GM18870 (cell line): Measurements from ENCODE around the gene DTNB.
"Not testable (repeated sequence)": the region's sequence is repeated elsewhere in the genome, so short reads cannot be mapped to it uniquely, and the experiment has no call there.

Experiments used
- ATAC-seq: cut with Tn5 transposase; IDR thresholded peaks from one replicate; pipeline ENCODE4 v1.9.1; 2021; ENCODE audit warnings: moderate library complexity; ENCODE audit not compliant: unreplicated experiment

DTNB gene

GRCh38 chr2:25684577-25685473 lies 11.4 kb upstream of the DTNB start:
- ATAC-seq, result no peak

- no peak for ATAC-seq
These were observed 8.7 kb upstream of the DTNB start for GRCh38 chr2:25682082-25682481.

DNA sequence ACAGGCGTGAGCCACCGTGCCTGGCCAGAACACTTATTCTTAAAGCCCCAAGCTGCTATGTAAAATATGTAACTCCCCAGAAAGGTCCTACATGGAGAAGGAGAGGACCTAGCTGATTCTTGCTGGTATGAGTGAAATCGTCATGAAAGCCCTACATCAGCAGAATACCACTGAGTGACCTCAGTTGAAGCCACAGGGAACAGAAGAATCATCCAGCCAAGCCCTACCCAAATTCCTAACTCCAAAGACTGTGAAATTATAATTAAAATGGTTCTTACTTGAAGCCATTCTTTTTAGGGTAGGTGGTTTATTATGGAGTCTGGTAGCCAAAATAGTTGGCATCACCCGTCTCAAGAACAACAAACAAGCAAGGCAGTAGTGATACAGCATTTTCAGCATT lies 4.5 kb upstream of the DTNB start:
- ATAC-seq, result no peak

DNA sequence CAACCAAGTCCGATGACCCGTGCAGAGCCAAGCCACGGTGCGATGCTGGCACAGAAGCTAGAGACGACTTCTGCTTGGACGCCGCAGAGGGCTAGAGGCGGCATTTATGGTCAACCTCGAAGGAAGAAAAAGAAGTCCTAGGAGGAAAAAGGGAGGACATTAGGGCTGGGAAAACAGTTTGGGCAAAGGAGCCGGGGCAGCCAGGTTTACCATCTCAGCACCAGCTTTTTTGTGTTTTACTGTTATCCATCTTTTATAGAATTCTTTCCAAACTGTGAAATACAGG lies 643 bp upstream of the DTNB start:
- ATAC-seq, result no peak

DNA sequence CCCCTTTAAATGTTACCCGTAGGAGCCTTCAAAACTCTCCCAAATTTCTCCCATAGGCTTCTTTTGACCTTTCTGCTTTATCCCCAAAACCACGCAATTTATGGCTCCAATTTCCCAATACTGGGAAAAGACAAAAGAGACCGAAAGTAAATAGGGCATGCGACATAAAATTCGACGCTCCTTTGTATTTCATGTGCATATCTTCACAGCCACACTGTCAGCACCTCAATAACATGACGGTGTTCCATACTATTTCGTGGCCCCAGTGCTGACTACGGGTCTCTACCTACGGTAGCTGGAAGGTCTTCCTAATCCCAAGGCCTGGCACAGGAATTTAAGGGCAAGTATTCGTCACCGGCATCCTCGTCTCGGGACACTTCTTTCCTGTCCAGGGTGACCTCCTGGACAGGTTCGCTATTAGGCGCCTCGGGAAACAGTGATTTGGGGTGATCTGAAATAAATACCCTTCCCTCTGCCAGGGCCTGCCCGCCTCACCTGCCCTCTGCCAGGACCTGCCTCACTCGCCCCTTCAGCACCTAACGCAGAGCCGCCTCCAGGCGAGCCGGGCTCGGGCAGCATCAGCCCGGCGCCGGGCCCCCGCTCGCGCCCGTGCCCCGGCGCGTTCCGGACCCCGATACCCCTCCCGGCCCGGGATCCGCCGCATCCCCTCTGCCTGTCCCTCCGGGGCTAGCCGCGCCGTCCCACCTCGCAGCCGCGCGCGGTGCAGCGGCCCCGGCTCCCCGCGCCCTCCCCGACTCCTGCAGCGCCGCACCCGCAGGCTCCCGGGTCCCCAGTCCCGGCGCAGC lies 680 bp downstream of the DTNB start:
- ATAC-seq, result no peak

DNA sequence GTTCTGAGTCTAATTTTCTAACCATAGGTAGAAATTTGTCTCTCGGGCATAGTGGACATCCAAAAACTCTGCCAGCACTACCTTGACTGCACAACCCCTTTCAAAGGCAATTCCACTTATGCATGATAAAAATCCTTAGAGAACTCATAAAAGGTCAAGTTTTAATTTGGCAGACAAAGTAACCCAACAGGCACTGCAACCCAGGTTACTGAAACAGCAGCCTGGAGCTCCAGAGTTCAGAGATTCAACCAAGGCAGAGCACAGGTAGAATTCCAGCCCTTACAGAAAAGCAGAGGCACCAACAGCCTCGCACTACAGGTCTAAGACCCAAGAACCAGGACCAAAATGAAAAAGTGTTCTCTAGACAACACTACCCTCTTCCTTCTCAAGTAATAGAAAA lies 1.8 kb downstream of the DTNB start:
- ATAC-seq, result no peak

DNA sequence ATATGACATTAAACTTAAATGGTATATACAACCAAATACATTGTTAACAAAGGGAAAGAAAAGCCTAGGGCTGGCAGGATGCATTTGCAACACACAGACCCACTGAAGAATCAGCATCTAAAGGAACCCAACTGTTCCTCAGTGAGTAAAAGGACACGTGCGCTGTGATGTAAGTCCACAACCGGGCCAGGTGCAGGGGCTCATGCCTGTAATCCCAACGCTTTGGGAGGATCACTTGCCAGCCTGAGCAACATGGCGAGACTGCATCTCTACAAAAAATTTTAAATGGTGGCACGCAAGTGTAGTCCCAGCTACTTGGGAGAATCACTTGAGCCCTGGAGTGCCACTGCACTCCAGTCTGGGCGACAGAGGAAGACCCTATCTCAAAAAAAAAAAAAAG lies 3.9 kb downstream of the DTNB start:
- ATAC-seq, result no peak

DNA sequence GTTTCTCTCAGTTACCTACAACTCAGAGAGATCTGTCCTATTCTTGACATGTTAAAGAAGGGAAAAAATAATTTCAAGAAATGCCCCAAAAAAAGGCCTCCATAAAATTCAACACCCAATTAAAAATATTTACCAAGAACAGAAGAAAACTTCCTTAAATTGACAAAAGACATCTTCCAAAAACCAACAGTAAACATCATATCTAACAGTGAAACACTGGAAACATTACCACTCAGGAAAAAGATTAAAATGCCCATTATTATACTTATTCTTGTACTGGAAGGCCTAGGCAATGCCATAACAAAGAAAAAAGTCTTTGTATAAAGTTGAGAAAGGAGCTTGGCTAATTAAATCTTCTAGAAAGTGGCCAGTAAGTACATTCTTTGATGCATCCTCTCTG lies 7.2 kb downstream of the DTNB start:
- ATAC-seq, result no peak

- not testable (repeated sequence) for ATAC-seq
These were observed 7.9 kb downstream of the DTNB start for GRCh38 chr2:25665429-25665828.

DNA sequence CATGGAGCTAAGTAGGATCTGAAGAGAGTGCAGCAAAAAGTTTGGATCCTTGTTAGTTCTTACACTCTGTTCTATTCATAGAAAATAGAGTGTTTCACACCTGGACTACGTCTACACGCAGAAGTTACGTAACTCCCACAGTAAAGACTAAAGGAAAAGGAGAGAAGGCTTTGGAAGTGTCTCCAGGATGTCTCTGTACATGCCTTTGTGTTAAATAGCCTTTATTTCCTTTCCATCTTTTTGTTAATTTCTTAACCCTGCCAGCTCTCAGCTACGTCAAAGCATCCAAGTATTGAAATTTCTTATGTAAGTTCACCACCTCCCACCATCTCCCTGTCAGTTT lies 8.4 kb downstream of the DTNB start:
- no peak for ATAC-seq

GRCh38 chr2:25664183-25664964 lies 9.0 kb downstream of the DTNB start:
- ATAC-seq, result no peak

- no peak for ATAC-seq
These were observed 18.1 kb downstream of the DTNB start for GRCh38 chr2:25655316-25655715.

- ATAC-seq, result no peak
These were observed 18.6 kb downstream of the DTNB start for GRCh38 chr2:25654801-25655200.

DNA sequence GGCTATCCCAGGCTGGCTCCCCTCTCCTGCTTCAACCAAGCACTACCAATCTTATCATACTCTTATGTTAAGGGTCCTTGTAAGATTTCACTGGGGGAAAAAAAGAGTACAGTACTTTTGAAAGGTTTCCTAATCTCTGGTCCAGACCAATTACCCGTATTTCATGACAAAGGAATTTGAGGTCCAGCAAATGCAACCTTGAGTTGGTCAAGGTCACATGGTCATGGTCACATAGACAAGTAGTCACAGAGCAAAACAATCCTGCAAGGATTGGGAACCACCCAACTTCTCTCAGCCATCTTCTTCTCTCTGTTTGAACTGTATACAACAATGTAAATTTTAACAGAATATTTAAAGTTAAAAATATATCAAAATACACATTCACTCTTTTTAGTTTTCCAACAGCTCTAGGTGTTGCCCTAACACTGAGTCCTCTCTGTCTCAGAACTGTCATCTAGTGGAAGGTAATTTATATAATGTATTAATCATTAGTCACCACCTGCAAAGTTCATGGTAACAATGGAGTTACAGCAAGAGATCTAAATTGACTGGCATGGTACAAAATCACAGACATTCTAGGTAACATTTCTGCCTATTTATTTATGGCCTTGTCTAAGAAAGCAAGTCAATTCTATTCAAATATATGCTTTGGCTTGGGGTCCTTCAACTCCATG lies 21.5 kb downstream of the DTNB start:
- ATAC-seq, result no peak

GRCh38 chr2:25651066-25651465 lies 22.3 kb downstream of the DTNB start:
- no peak for ATAC-seq

DNA sequence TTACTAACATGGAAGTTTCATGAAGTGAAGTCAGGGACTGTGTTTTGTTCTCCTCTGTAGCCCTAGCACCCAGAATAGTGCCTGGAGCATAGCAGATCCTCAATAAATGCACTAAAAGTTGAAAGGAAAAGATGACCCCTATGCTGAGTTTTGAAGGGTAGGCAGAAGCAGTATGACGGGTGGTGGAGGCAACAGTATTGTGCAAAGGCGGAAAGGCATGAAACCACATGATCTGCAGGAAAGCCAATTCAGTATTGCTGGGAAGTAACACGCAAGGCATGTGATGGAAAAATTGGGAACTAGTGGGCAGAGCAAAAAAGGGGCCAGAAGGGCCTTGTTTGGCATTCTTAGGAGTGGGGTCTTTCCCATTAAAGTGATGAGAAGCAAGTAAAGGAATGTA lies 23.1 kb downstream of the DTNB start:
- no peak for ATAC-seq

DNA sequence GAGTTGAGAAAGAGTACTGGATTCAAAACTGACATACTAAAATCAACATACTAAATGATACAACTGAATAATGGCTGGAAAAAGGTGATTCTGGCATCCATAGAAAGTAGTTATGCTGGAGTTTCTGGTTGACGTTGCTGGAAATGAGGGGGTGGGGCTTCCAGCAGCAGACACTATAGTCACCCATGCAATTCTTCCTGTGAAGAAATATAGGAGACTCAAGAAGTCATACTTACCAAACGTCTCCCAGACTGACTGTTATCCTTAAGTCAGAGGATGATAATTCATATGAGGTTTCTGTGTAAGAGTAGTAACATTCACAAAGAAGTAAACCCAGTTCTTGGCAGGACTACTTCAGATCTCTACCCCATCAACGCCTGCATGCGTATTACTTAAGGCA lies 23.6 kb downstream of the DTNB start:
- no peak for ATAC-seq

DNA sequence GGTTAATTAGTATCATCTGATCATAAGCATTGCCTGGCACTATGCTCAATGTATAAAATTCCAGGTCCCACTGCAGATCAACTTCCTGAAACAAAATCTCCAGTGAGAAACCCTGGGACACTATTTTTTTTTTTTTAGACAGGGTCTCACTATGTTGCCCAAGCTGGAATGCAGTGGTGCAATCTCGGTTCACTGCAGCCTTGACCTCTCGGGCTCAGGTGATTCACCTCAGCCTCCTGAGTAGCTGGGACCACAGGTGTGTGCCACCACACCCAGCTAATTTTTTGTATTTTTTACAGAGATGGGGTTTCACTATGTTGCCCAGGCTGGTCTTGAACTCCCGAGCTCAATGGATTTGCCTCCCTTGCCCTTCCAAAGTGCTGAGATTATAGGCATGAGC lies 31.1 kb downstream of the DTNB start:
- no peak for ATAC-seq

DNA sequence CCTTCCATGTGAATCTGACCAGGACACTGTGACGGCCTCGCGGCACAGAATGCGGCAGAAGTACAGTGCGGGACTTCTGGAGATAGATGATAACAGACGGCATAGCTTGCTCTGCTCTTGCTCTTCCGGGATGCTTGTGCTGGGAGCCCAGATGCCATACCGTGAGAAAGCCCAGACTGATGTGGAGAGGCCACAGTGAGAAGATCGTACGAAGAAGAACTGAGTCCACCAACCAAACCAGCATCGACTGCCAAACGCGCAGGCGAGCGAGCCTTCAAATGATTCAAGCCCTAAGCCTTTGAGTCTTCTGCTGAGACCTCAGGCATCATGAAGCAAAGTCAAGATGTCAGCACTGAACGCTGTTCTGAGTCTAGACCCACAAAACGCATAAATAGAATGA lies 33.7 kb downstream of the DTNB start:
- no peak for ATAC-seq

- no peak for ATAC-seq
These were observed 34.2 kb downstream of the DTNB start for GRCh38 chr2:25639131-25639530.

DNA sequence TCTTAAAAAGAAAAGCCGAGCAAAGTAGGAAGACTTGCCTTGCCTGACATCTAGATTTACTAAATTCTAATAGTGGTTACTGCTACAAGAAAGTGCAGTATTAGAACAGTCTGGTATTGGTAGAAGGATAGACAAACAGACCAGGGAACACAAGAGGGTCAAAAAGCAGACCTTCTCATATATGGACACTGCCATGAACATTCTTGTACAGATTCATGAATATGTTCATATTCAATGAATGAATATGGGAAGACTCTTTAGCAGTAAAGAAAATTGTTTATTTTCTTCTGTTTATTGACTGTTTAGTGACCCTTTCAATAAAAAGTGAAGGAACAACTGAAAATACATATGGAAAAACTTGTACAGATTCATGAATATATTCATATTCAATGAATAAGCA lies 37.6 kb downstream of the DTNB start:
- ATAC-seq, result no peak
